OCI-LY1 (cell line): ENCODE data around the gene STXBP6.
"Not testable (repeated sequence)": the region's sequence is repeated elsewhere in the genome, so short reads cannot be mapped to it uniquely, and the experiment has no call there.

Experiments
- H2AFZ ChIP-seq: fragments of 200-600 bp; sonication (generic), shearing (Covaris generic); 2 replicates; pipeline ENCODE4 v1.6.0; 2014; ENCODE audit warnings: antibody characterized with exemption, mild to moderate bottlenecking, low read length
- H3F3A ChIP-seq: fragments of 200-600 bp; sonication (generic), shearing (Covaris generic); 2 replicates; pipeline ENCODE4 v1.6.0; 2014; ENCODE audit warnings: mild to moderate bottlenecking, antibody characterized with exemption, low read length, moderate library complexity; ENCODE audit not compliant: insufficient read depth
- H3K27ac ChIP-seq: fragments of 200-600 bp; sonication (generic); 2 replicates; pipeline ENCODE4 v1.5.1; 2014; ENCODE audit warnings: low read length, mixed run types, mild to moderate bottlenecking, low read depth; ENCODE audit not compliant: poor library complexity, severe bottlenecking
- H3K27me3 ChIP-seq: fragments of 200-600 bp; sonication (generic); 2 replicates; pipeline ENCODE4 v1.6.0; 2014; ENCODE audit warnings: antibody characterized with exemption, mild to moderate bottlenecking, low read length, moderate library complexity; ENCODE audit not compliant: insufficient read depth
- H3K36me3 ChIP-seq: fragments of 200-600 bp; sonication (generic); 2 replicates; pipeline ENCODE4 v1.6.1; 2014; ENCODE audit warnings: mild to moderate bottlenecking, antibody characterized with exemption, low read length, moderate library complexity, mixed read lengths; ENCODE audit not compliant: insufficient read depth
- H3K4me1 ChIP-seq: fragments of 200-600 bp; sonication (generic); 2 replicates; pipeline ENCODE4 v1.5.1; 2014; ENCODE audit warnings: mild to moderate bottlenecking, low read length, moderate library complexity; ENCODE audit not compliant: insufficient read depth, severe bottlenecking
- H3K4me2 ChIP-seq: fragments of 200-600 bp; sonication (generic), shearing (Covaris generic); 2 replicates; pipeline ENCODE4 v1.6.1; 2014; ENCODE audit warnings: low read length
- H3K4me3 ChIP-seq: fragments of 200-600 bp; sonication (generic); 2 replicates; pipeline ENCODE4 v1.5.1; 2014; ENCODE audit warnings: low read length, low read depth, mild to moderate bottlenecking, mixed read lengths; ENCODE audit not compliant: poor library complexity, severe bottlenecking
- H3K79me2 ChIP-seq: fragments of 200-600 bp; shearing (Covaris generic); 2 replicates; pipeline ENCODE4 v1.6.1; 2016; ENCODE audit warnings: mixed run types, low read length, mixed read lengths; ENCODE audit not compliant: insufficient read depth
- H3K9ac ChIP-seq: fragments of 200-600 bp; sonication (generic), shearing (Covaris generic); 2 replicates; pipeline ENCODE4 v1.6.1; 2014; ENCODE audit warnings: mild to moderate bottlenecking, low read length, mixed read lengths
- H3K9me2 ChIP-seq: fragments of 200-600 bp; sonication (generic), shearing (Covaris generic); 2 replicates; pipeline ENCODE4 v1.6.1; 2014; ENCODE audit warnings: low read depth, mild to moderate bottlenecking, low read length, mixed read lengths
- H3K9me3 ChIP-seq: fragments of 200-600 bp; shearing (Covaris generic); 2 replicates; pipeline ENCODE4 v1.6.1; 2014; ENCODE audit warnings: low read length, mixed read lengths
- H4K20me1 ChIP-seq: fragments of 200-600 bp; sonication (generic), shearing (Covaris generic); 2 replicates; pipeline ENCODE4 v1.6.0; 2016; ENCODE audit warnings: mild to moderate bottlenecking, low read length; ENCODE audit not compliant: insufficient read depth
- CTCF ChIP-seq: fragments of 200-600 bp; sonication (generic), shearing (Covaris generic); IDR thresholded peaks from 2 replicates; pipeline ENCODE4 v1.5.1; 2017; ENCODE audit warnings: mild to moderate bottlenecking, antibody characterized with exemption, low read length, moderate library complexity, mixed read lengths
- EZH2 ChIP-seq: fragments of 200-600 bp; sonication (generic), shearing (Covaris generic); IDR thresholded peaks from 2 replicates; pipeline ENCODE4 v1.8.0; 2017; ENCODE audit warnings: borderline replicate concordance, mixed run types, mild to moderate bottlenecking, antibody characterized with exemption, low read length, moderate library complexity, mixed read lengths

Gene STXBP6

GRCh38 chr14:24780281-24780680 lies 269.7 kb downstream of the STXBP6 start:
- Histone ChIP-seq H3K4me1 (no peaks in the 10 kb centered on the region), H4K20me1 (no peaks in the 10 kb centered on the region), H3F3A (no peaks in the 10 kb centered on the region), H3K27me3 (no peaks in the 10 kb centered on the region), H3K9me2 (no peaks in the 10 kb centered on the region), H3K9me3 (no peaks in the 10 kb centered on the region), H2AFZ (no peak overlapping the region), H3K4me3 (no peak overlapping the region), H3K36me3 (no peaks in the 10 kb centered on the region), H3K27ac (no peak overlapping the region), H3K9ac (no peak overlapping the region), H3K4me2 (no peak overlapping the region), H3K79me2 (no peaks in the 10 kb centered on the region)
- TF ChIP-seq EZH2 (no peak), CTCF (no peak)

- TF ChIP-seq EZH2: no peak
- Histone ChIP-seq H2AFZ (no peak overlapping the region), H3K4me2 (no peak overlapping the region), H3K36me3 (no peaks in the 10 kb centered on the region), H3F3A (no peaks in the 10 kb centered on the region), H3K4me1 (no peaks in the 10 kb centered on the region), H3K9me3 (no peaks in the 10 kb centered on the region), H3K27ac (no peak overlapping the region), H4K20me1 (no peaks in the 10 kb centered on the region), H3K27me3 (no peaks in the 10 kb centered on the region), H3K9ac (no peak overlapping the region), H3K79me2 (no peaks in the 10 kb centered on the region), H3K9me2 (no peaks in the 10 kb centered on the region), H3K4me3 (no peak overlapping the region)
Measured at GRCh38 chr14:24777678-24778077, 272.3 kb downstream of the STXBP6 start.

- Histone ChIP-seq H3K9me2 (no peaks in the 10 kb centered on the region), H3F3A (no peaks in the 10 kb centered on the region), H4K20me1 (no peaks in the 10 kb centered on the region), H3K4me1 (no peaks in the 10 kb centered on the region), H3K79me2 (no peaks in the 10 kb centered on the region), H3K27me3 (no peaks in the 10 kb centered on the region), H3K9ac (no peak overlapping the region), H3K4me2 (no peak overlapping the region), H3K9me3 (no peaks in the 10 kb centered on the region), H3K27ac (no peak overlapping the region), H2AFZ (no peak overlapping the region), H3K36me3 (no peaks in the 10 kb centered on the region), H3K4me3 (no peak overlapping the region)
- no peak for TF ChIP-seq EZH2
- TF ChIP-seq CTCF: no peak
Measured at GRCh38 chr14:24775950-24776349, 274.0 kb downstream of the STXBP6 start.

- Histone ChIP-seq H3K27me3 (no peaks in the 10 kb centered on the region), H3K9me2 (no peaks in the 10 kb centered on the region), H3K9me3 (no peaks in the 10 kb centered on the region), H2AFZ (no peak overlapping the region), H3K4me1 (no peaks in the 10 kb centered on the region), H4K20me1 (no peaks in the 10 kb centered on the region), H3K4me3 (no peak overlapping the region), H3K79me2 (no peaks in the 10 kb centered on the region), H3K36me3 (no peaks in the 10 kb centered on the region), H3K27ac (no peak overlapping the region), H3K4me2 (no peak overlapping the region), H3K9ac (no peak overlapping the region), H3F3A (no peaks in the 10 kb centered on the region)
- TF ChIP-seq EZH2 (no peak), CTCF (no peak)
Measured at GRCh38 chr14:24774187-24774915, 275.6 kb downstream of the STXBP6 start.

- not testable (repeated sequence) for H3K36me3 ChIP-seq, H3K27ac ChIP-seq, H3K4me1 ChIP-seq, H3K27me3 ChIP-seq, H3K79me2 ChIP-seq, H3K4me3 ChIP-seq, H3K9me3 ChIP-seq, H4K20me1 ChIP-seq, H3K4me2 ChIP-seq, H2AFZ ChIP-seq, H3F3A ChIP-seq, H3K9me2 ChIP-seq, H3K9ac ChIP-seq
Measured at GRCh38 chr14:24773564-24773963, 276.4 kb downstream of the STXBP6 start.
